HEK293 (cell line): ENCODE measurements around the gene USP30.

Source experiments
- EGR2 ChIP-seq: fragments of 450-650 bp; formaldehyde crosslinking; IDR thresholded peaks from 2 replicates; pipeline ENCODE4 v1.5.1; 2016; ENCODE audit warnings: low read depth, missing biosample characterization, missing genetic modification characterization
- FEZF1 ChIP-seq: fragments of 450-650 bp; formaldehyde crosslinking; IDR thresholded peaks from 2 replicates; pipeline ENCODE4 v1.5.1; 2016; ENCODE audit warnings: missing biosample characterization, missing genetic modification characterization
- KLF10 ChIP-seq: fragments of 450-650 bp; IDR thresholded peaks from 2 replicates; pipeline ENCODE4 v1.5.1; 2018; ENCODE audit warnings: missing biosample characterization, mild to moderate bottlenecking, missing genetic modification characterization
- MEIS1 ChIP-seq: sonication (generic); formaldehyde crosslinking; IDR thresholded peaks from 2 replicates; pipeline ENCODE4 v1.8.1; 2022; ENCODE audit warnings: missing genetic modification reagents, mild to moderate bottlenecking, borderline replicate concordance
- OSR2 ChIP-seq: fragments of 450-650 bp; formaldehyde crosslinking; IDR thresholded peaks from 2 replicates; pipeline ENCODE4 v1.5.1; 2016; ENCODE audit warnings: missing biosample characterization, missing genetic modification characterization
- SCRT1 ChIP-seq: fragments of 450-650 bp; formaldehyde crosslinking; IDR thresholded peaks from 2 replicates; pipeline ENCODE4 v1.5.1; 2016; ENCODE audit warnings: missing biosample characterization, missing genetic modification characterization, borderline replicate concordance
- WT1 ChIP-seq: fragments of 450-650 bp; formaldehyde crosslinking; IDR thresholded peaks from 2 replicates; pipeline ENCODE4 v1.5.1; 2016; ENCODE audit warnings: missing biosample characterization, missing genetic modification characterization
- ZBTB20 ChIP-seq: fragments of 450-650 bp; formaldehyde crosslinking; IDR thresholded peaks from 2 replicates; pipeline ENCODE4 v1.5.1; 2016; ENCODE audit warnings: missing biosample characterization, missing genetic modification characterization
- ZFHX2 ChIP-seq: fragments of 450-650 bp; formaldehyde crosslinking; conservative IDR thresholded peaks from 2 replicates; pipeline ENCODE4 v1.5.1; 2016; ENCODE audit warnings: missing biosample characterization, missing genetic modification characterization
- ZNF112 ChIP-seq: fragments of 450-650 bp; formaldehyde crosslinking; IDR thresholded peaks from 2 replicates; pipeline ENCODE4 v1.5.0; 2017; ENCODE audit warnings: missing biosample characterization, missing genetic modification characterization
- ZNF132 ChIP-seq: fragments of 450-650 bp; formaldehyde crosslinking; IDR thresholded peaks from 2 replicates; pipeline ENCODE4 v1.5.1; 2017; ENCODE audit warnings: missing biosample characterization, missing genetic modification characterization, borderline replicate concordance
- ZNF202 ChIP-seq: fragments of 450-650 bp; formaldehyde crosslinking; IDR thresholded peaks from 2 replicates; pipeline ENCODE4 v1.5.1; 2016; ENCODE audit warnings: missing biosample characterization, missing genetic modification characterization, borderline replicate concordance
- ZNF221 ChIP-seq: fragments of 450-650 bp; formaldehyde crosslinking; IDR thresholded peaks from 2 replicates; pipeline ENCODE4 v1.5.1; 2017; ENCODE audit warnings: missing biosample characterization, missing genetic modification characterization, borderline replicate concordance
- ZNF280C ChIP-seq: fragments of 450-650 bp; formaldehyde crosslinking; IDR thresholded peaks from 2 replicates; pipeline ENCODE4 v1.5.1; 2016; ENCODE audit warnings: missing biosample characterization, missing genetic modification characterization
- ZNF324 ChIP-seq: fragments of 450-650 bp; formaldehyde crosslinking; IDR thresholded peaks from 2 replicates; pipeline ENCODE4 v1.5.1; 2016; ENCODE audit warnings: missing biosample characterization, missing genetic modification characterization
- ZNF391 ChIP-seq: fragments of 450-650 bp; formaldehyde crosslinking; IDR thresholded peaks from 2 replicates; pipeline ENCODE4 v1.5.1; 2016; ENCODE audit warnings: low read depth, missing biosample characterization, missing genetic modification characterization, borderline replicate concordance
- ZNF473 ChIP-seq: fragments of 450-650 bp; formaldehyde crosslinking; IDR thresholded peaks from 2 replicates; pipeline ENCODE4 v1.5.1; 2017; ENCODE audit warnings: missing biosample characterization, missing genetic modification characterization
- ZNF48 ChIP-seq: fragments of 450-650 bp; formaldehyde crosslinking; IDR thresholded peaks from 2 replicates; pipeline ENCODE4 v1.5.1; 2016; ENCODE audit warnings: missing biosample characterization, missing genetic modification characterization
- ZNF510 ChIP-seq: fragments of 450-650 bp; formaldehyde crosslinking; IDR thresholded peaks from 2 replicates; pipeline ENCODE4 v1.5.1; 2018; ENCODE audit warnings: mild to moderate bottlenecking, missing genetic modification characterization, missing biosample characterization; ENCODE audit not compliant: insufficient replicate concordance
- ZNF514 ChIP-seq: fragments of 450-650 bp; formaldehyde crosslinking; IDR thresholded peaks from 2 replicates; pipeline ENCODE4 v1.5.1; 2016; ENCODE audit warnings: missing biosample characterization, missing genetic modification characterization
- ZNF521 ChIP-seq: fragments of 450-650 bp; formaldehyde crosslinking; IDR thresholded peaks from 2 replicates; pipeline ENCODE4 v1.5.1; 2017; ENCODE audit warnings: missing biosample characterization, mild to moderate bottlenecking, missing genetic modification characterization
- ZNF549 ChIP-seq: fragments of 450-650 bp; IDR thresholded peaks from 2 replicates; pipeline ENCODE4 v1.5.1; 2018; ENCODE audit warnings: missing biosample characterization, missing genetic modification characterization, mild to moderate bottlenecking, inconsistent platforms, moderate library complexity
- ZNF560 ChIP-seq: fragments of 450-650 bp; formaldehyde crosslinking; IDR thresholded peaks from 2 replicates; pipeline ENCODE4 v1.5.1; 2017; ENCODE audit warnings: missing biosample characterization, missing genetic modification characterization, borderline replicate concordance
- ZNF610 ChIP-seq: fragments of 450-650 bp; formaldehyde crosslinking; IDR thresholded peaks from 2 replicates; pipeline ENCODE4 v1.5.1; 2016; ENCODE audit warnings: missing biosample characterization, missing genetic modification characterization, borderline replicate concordance
- ZNF664 ChIP-seq: fragments of 450-650 bp; formaldehyde crosslinking; IDR thresholded peaks from 2 replicates; pipeline ENCODE4 v1.5.1; 2016; ENCODE audit warnings: missing biosample characterization, missing genetic modification characterization
- ZNF677 ChIP-seq: fragments of 450-650 bp; IDR thresholded peaks from 2 replicates; pipeline ENCODE4 v1.5.0; 2018; ENCODE audit warnings: missing biosample characterization, mild to moderate bottlenecking, missing genetic modification characterization, moderate library complexity
- ZNF701 ChIP-seq: fragments of 450-650 bp; formaldehyde crosslinking; IDR thresholded peaks from 2 replicates; pipeline ENCODE4 v1.5.1; 2016; ENCODE audit warnings: missing biosample characterization, missing genetic modification characterization
- ZNF707 ChIP-seq: fragments of 450-650 bp; formaldehyde crosslinking; IDR thresholded peaks from 2 replicates; pipeline ENCODE4 v1.5.1; 2016; ENCODE audit warnings: missing biosample characterization, missing genetic modification characterization
- ZNF76 ChIP-seq: fragments of 450-650 bp; formaldehyde crosslinking; IDR thresholded peaks from 2 replicates; pipeline ENCODE4; 2016; ENCODE audit warnings: low read depth, missing biosample characterization, missing genetic modification characterization, borderline replicate concordance
- TF ChIP-seq, protein P1 (sequence below): fragments of 450-650 bp; formaldehyde crosslinking; IDR thresholded peaks from 2 replicates; pipeline ENCODE4; 2016; ENCODE audit warnings: missing biosample characterization, missing genetic modification characterization
- TF ChIP-seq, protein P2 (sequence below): fragments of 450-650 bp; formaldehyde crosslinking; IDR thresholded peaks from 2 replicates; pipeline ENCODE4 v1.5.1; 2016; ENCODE audit warnings: missing biosample characterization, missing genetic modification characterization, borderline replicate concordance
- TF ChIP-seq, protein P3 (sequence below): fragments of 450-650 bp; formaldehyde crosslinking; IDR thresholded peaks from 2 replicates; pipeline ENCODE4 v1.5.1; 2016; ENCODE audit warnings: missing biosample characterization, missing genetic modification characterization

Gene USP30

DNA sequence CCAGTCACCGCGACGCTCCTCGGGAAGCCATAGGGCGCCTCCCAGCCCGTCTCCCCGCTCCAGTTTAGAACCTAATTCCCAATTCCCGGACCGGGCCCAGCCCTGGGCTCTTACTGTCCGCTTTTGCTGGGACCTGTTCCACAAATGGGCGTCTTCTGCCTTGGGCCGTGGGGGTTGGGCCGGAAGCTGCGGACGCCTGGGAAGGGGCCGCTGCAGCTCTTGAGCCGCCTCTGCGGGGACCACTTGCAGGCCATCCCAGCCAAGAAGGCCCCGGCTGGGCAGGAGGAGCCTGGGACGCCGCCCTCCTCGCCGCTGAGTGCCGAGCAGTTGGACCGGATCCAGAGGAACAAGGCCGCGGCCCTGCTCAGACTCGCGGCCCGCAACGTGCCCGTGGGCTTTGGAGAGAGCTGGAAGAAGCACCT is 45.8 kb downstream of the USP30 start (continued):
- TF ChIP-seq ZNF280C (tag by site-specific recombination) (no peak), ZNF560 (tag by site-specific recombination) (no peak), ZNF549 (tag by site-specific recombination) (no peak), ZBTB20 (tag by site-specific recombination) (no peak), ZNF707 (tag by site-specific recombination) (no peak), ZNF521 (no peak), ZNF112 (tag by site-specific recombination) (no peak), EGR2 (peak; percentile 7; the same call in 1 of the 2 replicates), SCRT1 (tag by site-specific recombination) (no peak), ZNF132 (no peak), ZNF76 (tag by site-specific recombination) (peak; percentile 84), ZNF391 (tag by site-specific recombination) (no peak), ZFHX2 (tag by site-specific recombination) (no peak), FEZF1 (tag by site-specific recombination) (peak; percentile 38), WT1 (tag by site-specific recombination) (no peak), ZNF202 (tag by site-specific recombination) (no peak), ZNF473 (tag by site-specific recombination) (no peak), ZNF677 (tag by site-specific recombination) (no peak), ZNF701 (tag by site-specific recombination) (no peak), ZNF610 (tag by site-specific recombination) (0 out of 2 replicates have a peak, but pooled peaks have one; percentile 31), OSR2 (tag by site-specific recombination) (no peak), MEIS1 (CRISPR knock-in tag) (no peak), ZNF514 (tag by site-specific recombination) (no peak), KLF10 (tag by site-specific recombination) (peak; percentile 60), ZNF221 (tag by site-specific recombination) (no peak), ZNF510 (tag by site-specific recombination) (no peak), ZNF324 (tag by site-specific recombination) (no peak), ZNF664 (no peak), ZNF48 (no peak)
- TF ChIP-seq, protein P1, sequence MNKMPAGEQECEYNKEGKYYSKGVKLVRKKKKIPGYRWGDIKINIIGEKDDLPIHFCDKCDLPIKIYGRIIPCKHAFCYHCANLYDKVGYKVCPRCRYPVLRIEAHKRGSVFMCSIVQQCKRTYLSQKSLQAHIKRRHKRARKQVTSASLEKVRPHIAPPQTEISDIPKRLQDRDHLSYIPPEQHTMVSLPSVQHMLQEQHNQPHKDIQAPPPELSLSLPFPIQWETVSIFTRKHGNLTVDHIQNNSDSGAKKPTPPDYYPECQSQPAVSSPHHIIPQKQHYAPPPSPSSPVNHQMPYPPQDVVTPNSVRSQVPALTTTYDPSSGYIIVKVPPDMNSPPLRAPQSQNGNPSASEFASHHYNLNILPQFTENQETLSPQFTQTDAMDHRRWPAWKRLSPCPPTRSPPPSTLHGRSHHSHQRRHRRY (tag by site-specific recombination) = no peak
- TF ChIP-seq, protein P2, sequence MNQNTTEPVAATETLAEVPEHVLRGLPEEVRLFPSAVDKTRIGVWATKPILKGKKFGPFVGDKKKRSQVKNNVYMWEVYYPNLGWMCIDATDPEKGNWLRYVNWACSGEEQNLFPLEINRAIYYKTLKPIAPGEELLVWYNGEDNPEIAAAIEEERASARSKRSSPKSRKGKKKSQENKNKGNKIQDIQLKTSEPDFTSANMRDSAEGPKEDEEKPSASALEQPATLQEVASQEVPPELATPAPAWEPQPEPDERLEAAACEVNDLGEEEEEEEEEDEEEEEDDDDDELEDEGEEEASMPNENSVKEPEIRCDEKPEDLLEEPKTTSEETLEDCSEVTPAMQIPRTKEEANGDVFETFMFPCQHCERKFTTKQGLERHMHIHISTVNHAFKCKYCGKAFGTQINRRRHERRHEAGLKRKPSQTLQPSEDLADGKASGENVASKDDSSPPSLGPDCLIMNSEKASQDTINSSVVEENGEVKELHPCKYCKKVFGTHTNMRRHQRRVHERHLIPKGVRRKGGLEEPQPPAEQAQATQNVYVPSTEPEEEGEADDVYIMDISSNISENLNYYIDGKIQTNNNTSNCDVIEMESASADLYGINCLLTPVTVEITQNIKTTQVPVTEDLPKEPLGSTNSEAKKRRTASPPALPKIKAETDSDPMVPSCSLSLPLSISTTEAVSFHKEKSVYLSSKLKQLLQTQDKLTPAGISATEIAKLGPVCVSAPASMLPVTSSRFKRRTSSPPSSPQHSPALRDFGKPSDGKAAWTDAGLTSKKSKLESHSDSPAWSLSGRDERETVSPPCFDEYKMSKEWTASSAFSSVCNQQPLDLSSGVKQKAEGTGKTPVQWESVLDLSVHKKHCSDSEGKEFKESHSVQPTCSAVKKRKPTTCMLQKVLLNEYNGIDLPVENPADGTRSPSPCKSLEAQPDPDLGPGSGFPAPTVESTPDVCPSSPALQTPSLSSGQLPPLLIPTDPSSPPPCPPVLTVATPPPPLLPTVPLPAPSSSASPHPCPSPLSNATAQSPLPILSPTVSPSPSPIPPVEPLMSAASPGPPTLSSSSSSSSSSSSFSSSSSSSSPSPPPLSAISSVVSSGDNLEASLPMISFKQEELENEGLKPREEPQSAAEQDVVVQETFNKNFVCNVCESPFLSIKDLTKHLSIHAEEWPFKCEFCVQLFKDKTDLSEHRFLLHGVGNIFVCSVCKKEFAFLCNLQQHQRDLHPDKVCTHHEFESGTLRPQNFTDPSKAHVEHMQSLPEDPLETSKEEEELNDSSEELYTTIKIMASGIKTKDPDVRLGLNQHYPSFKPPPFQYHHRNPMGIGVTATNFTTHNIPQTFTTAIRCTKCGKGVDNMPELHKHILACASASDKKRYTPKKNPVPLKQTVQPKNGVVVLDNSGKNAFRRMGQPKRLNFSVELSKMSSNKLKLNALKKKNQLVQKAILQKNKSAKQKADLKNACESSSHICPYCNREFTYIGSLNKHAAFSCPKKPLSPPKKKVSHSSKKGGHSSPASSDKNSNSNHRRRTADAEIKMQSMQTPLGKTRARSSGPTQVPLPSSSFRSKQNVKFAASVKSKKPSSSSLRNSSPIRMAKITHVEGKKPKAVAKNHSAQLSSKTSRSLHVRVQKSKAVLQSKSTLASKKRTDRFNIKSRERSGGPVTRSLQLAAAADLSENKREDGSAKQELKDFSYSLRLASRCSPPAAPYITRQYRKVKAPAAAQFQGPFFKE (tag by site-specific recombination) = no peak
- TF ChIP-seq, protein P3, sequence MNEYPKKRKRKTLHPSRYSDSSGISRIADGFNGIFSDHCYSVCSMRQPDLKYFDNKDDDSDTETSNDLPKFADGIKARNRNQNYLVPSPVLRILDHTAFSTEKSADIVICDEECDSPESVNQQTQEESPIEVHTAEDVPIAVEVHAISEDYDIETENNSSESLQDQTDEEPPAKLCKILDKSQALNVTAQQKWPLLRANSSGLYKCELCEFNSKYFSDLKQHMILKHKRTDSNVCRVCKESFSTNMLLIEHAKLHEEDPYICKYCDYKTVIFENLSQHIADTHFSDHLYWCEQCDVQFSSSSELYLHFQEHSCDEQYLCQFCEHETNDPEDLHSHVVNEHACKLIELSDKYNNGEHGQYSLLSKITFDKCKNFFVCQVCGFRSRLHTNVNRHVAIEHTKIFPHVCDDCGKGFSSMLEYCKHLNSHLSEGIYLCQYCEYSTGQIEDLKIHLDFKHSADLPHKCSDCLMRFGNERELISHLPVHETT (tag by site-specific recombination) = no peak
